ENCODE measurements around the gene MILR1. TPM values are rescaled to one million over a fixed set of nuclear protein-coding genes. Genes with fewer than 3 reads are reported as not detected.

MILR1 gene
- total and polyA plus RNA-seq, 2 donors (not counting 3 experiments of a cell fraction or from before 2014, with no cell fraction given) = 1.2 to 17.8 TPM

- dilution Hi-C loops (cut with MboI; ENCODE audit: extremely low pct_ligation_motif_present, low sequenced_read_pairs) = loop anchor here (10.0 kb wide), 1 partner anchor 180 kb away; no protein-coding TSS in a partner anchor
- POLR2A ChIA-PET = no interaction called here
- BruUV-seq (replicated peaks) = no TSS peak
- Histone ChIP-seq H4K20me1 (replicated peaks; ENCODE audit: control insufficient read depth, extremely low read depth, insufficient read depth, low read length) (no peaks in the 10 kb centered on the region), H3K4me3 (replicated peaks in 1 of 3; ENCODE audit: insufficient read depth in 1 of 3, low read depth in 1 of 3, low read length in 3 of 3) (no peak overlapping the region), H3K9me3 (replicated peaks; ENCODE audit: control insufficient read depth, insufficient read depth, low read length) (no peaks in the 10 kb centered on the region), H3K4me1 (ENCODE audit: control insufficient read depth, extremely low read depth, insufficient read depth, low read length) (no peaks in the 10 kb centered on the region), H3K27ac (ENCODE audit: insufficient read depth, low read depth, low read length) (no peak overlapping the region), H3K9me1 (replicated peaks; ENCODE audit: control insufficient read depth, extremely low read depth, insufficient read depth, low read length) (no peaks in the 10 kb centered on the region), H3K9ac (replicated peaks; ENCODE audit: extremely low read depth, insufficient read depth, low read length) (no peak overlapping the region), H3K79me2 (ENCODE audit: control insufficient read depth, insufficient read depth, low read length) (no peaks in the 10 kb centered on the region), H3K27me3 (ENCODE audit: control insufficient read depth in 2 of 2, insufficient read depth in 2 of 2, low read length in 2 of 2) (no peaks in the 10 kb centered on the region), H2AFZ (ENCODE audit: low read depth, low read length) (no peak overlapping the region), H3K4me2 (ENCODE audit: insufficient read depth, low read length) (no peak overlapping the region), H3K36me3 (ENCODE audit: control insufficient read depth in 2 of 2, extremely low read depth in 1 of 2, insufficient read depth in 2 of 2, low read length in 2 of 2) (peaks cover 2 to 8% of the 10 kb centered on the region in 2 experiments)
- intact Hi-C loops (cut with micrococcal nuclease) = no loop called here
- DNase-seq (ENCODE audit: low read depth, low spot score) (no peak), FAIRE-seq (no peak)
- CTCF ChIA-PET = interaction anchor here (0.9 to 1.0 kb wide), 2 partner anchors 9 to 10 kb away, joined by 3 read pairs; no protein-coding TSS in a partner anchor
- TF ChIP-seq MYC (IDR thresholded peaks at IDR 0.05; ENCODE audit: low read depth, low read length) = no peak
- TF ChIP-seq GATA2 (IDR thresholded peaks at IDR 0.05; ENCODE audit: insufficient read depth, insufficient read length, low read depth, low read length) = no peak
- TF ChIP-seq MAX (IDR thresholded peaks at IDR 0.05; ENCODE audit: insufficient read depth, insufficient read length) = no peak
- no peak for TF ChIP-seq FOS (IDR thresholded peaks at IDR 0.05; ENCODE audit: borderline replicate concordance, insufficient read depth, low read length)
- TF ChIP-seq JUN (IDR thresholded peaks at IDR 0.05; ENCODE audit: borderline replicate concordance, insufficient read depth, insufficient read length, low read depth) = no peak
- TF ChIP-seq POLR2A (IDR thresholded peaks at IDR 0.05; ENCODE audit: low read depth, low read length) = no peak
- TF ChIP-seq EZH2 (IDR thresholded peaks at IDR 0.05; ENCODE audit: borderline replicate concordance, low read depth, low read length, severe bottlenecking) = no peak
- TF ChIP-seq, protein P1, sequence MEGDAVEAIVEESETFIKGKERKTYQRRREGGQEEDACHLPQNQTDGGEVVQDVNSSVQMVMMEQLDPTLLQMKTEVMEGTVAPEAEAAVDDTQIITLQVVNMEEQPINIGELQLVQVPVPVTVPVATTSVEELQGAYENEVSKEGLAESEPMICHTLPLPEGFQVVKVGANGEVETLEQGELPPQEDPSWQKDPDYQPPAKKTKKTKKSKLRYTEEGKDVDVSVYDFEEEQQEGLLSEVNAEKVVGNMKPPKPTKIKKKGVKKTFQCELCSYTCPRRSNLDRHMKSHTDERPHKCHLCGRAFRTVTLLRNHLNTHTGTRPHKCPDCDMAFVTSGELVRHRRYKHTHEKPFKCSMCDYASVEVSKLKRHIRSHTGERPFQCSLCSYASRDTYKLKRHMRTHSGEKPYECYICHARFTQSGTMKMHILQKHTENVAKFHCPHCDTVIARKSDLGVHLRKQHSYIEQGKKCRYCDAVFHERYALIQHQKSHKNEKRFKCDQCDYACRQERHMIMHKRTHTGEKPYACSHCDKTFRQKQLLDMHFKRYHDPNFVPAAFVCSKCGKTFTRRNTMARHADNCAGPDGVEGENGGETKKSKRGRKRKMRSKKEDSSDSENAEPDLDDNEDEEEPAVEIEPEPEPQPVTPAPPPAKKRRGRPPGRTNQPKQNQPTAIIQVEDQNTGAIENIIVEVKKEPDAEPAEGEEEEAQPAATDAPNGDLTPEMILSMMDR (IDR thresholded peaks at IDR 0.05; ENCODE audit: extremely low read depth in 1 of 2, insufficient read depth in 1 of 2, low read depth in 1 of 2, low read length in 2 of 2) = no peak
- TF ChIP-seq POLR2AphosphoS5 (IDR thresholded peaks at IDR 0.05; ENCODE audit: insufficient read depth, low read depth, low read length) = no peak
Observed at GRCh38 chr17:64484380-64484779, 35.5 kb downstream of the MILR1 start.

Data from endothelial cell of umbilical vein (primary cell).